HG03469 (cell line): ENCODE data around the gene CTNNA3.

Source experiments
- ATAC-seq: cut with Tn5 transposase; IDR thresholded peaks from one replicate; pipeline ENCODE4 v1.9.1; 2021; ENCODE audit warnings: mild to moderate bottlenecking, moderate library complexity, moderate number of reproducible peaks; ENCODE audit not compliant: unreplicated experiment

Gene CTNNA3

GRCh38 chr10:66591865-66592264 lies 1104.1 kb downstream of the CTNNA3 start:
- ATAC-seq: no peak

GRCh38 chr10:66587680-66588050 lies 1108.3 kb downstream of the CTNNA3 start:
- ATAC-seq: no peak

GRCh38 chr10:66586897-66587679 lies 1108.9 kb downstream of the CTNNA3 start:
- no peak for ATAC-seq

GRCh38 chr10:66586073-66586472 lies 1109.9 kb downstream of the CTNNA3 start:
- no peak for ATAC-seq

- no peak for ATAC-seq
Observed at GRCh38 chr10:66575251-66575855, 1120.6 kb downstream of the CTNNA3 start.

- no peak for ATAC-seq
Observed at GRCh38 chr10:66572700-66573099, 1123.3 kb downstream of the CTNNA3 start.

GRCh38 chr10:66565999-66566398 lies 1130.0 kb downstream of the CTNNA3 start:
- ATAC-seq: no peak

- no peak for ATAC-seq
Observed at GRCh38 chr10:66564287-66564686, 1131.7 kb downstream of the CTNNA3 start.

- ATAC-seq: no peak
Observed at GRCh38 chr10:66555061-66555460, 1140.9 kb downstream of the CTNNA3 start.

GRCh38 chr10:66552331-66552730 lies 1143.7 kb downstream of the CTNNA3 start:
- no peak for ATAC-seq

GRCh38 chr10:66550351-66550750 lies 1145.6 kb downstream of the CTNNA3 start:
- no peak for ATAC-seq

- ATAC-seq: no peak
Observed at GRCh38 chr10:66538908-66539307, 1157.1 kb downstream of the CTNNA3 start.

GRCh38 chr10:66538371-66538770 lies 1157.6 kb downstream of the CTNNA3 start:
- ATAC-seq: no peak

GRCh38 chr10:66537186-66537585 lies 1158.8 kb downstream of the CTNNA3 start:
- ATAC-seq: no peak

GRCh38 chr10:66535439-66535838 lies 1160.6 kb downstream of the CTNNA3 start:
- no peak for ATAC-seq

- no peak for ATAC-seq
Observed at GRCh38 chr10:66534866-66535265, 1161.1 kb downstream of the CTNNA3 start.

GRCh38 chr10:66521506-66521905 lies 1174.5 kb downstream of the CTNNA3 start:
- ATAC-seq: no peak

- no peak for ATAC-seq
Observed at GRCh38 chr10:66519616-66520015, 1176.4 kb downstream of the CTNNA3 start.

- ATAC-seq: no peak
Observed at GRCh38 chr10:66514666-66515065, 1181.3 kb downstream of the CTNNA3 start.

GRCh38 chr10:66513504-66513903 lies 1182.5 kb downstream of the CTNNA3 start:
- ATAC-seq: no peak

- ATAC-seq: no peak
Observed at GRCh38 chr10:66505003-66505657, 1190.9 kb downstream of the CTNNA3 start.

GRCh38 chr10:66501356-66501755 lies 1194.6 kb downstream of the CTNNA3 start:
- no peak for ATAC-seq
